GM18861 (cell line): ENCODE measurements around the gene KRT80.
"Not testable (repeated sequence)": the region's sequence is repeated elsewhere in the genome, so short reads cannot be mapped to it uniquely, and the experiment has no call there.

ENCODE experiments used
- ATAC-seq: cut with Tn5 transposase; IDR thresholded peaks from one replicate; pipeline ENCODE4 v1.9.1; 2021; ENCODE audit not compliant: unreplicated experiment

Gene KRT80

DNA sequence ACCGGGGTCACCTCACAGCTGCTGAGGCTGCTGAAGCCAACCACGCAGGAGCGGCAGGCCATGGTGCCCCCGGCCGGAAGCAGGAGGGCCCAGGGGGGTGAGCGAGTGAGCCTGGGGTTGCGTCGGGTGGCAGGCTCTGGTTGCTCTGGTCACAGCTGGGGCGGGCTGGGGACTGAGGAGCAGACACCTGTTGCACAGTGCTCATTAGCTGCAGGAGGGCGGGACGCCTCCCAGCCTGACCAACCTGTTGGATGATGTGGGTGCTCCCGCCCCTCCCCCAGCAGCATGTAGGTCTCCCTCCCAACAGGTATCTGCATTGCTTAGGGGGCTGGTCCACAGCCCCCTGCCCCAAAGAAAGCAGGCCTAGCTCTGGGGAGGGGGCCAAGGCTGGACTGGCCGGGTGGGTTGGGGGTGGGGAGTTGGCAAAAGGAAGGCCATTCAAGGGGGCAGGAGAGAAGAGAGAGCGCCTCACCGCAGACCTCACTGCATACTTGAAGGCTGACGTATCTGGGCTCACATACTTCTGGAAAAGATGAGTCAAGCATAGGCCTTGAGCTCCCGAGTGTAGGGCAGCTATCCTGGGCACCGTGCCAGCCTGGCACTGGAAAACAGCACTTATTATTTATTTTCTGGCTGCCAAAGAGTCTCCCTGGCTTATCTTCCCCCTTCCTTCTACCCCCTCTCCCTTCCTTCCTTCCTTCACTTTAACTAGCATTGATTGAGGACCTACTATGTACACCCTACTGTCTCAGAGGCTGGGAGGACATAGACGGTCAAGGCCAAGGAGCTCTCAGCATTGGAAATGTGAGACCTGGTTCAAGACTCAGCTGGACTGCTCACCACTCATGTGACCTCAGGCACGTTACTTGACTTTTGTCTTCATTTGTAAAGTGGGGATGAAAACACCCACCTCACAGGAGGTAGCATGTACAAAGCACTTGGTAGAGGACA, at the start of gene KRT80:
Gene KRT80, minus strand, starts transcription at position 174 of the 951 bp plus-strand sequence. Its CDS starts 112 bp downstream, at position 62.
- ATAC-seq: no peak

DNA sequence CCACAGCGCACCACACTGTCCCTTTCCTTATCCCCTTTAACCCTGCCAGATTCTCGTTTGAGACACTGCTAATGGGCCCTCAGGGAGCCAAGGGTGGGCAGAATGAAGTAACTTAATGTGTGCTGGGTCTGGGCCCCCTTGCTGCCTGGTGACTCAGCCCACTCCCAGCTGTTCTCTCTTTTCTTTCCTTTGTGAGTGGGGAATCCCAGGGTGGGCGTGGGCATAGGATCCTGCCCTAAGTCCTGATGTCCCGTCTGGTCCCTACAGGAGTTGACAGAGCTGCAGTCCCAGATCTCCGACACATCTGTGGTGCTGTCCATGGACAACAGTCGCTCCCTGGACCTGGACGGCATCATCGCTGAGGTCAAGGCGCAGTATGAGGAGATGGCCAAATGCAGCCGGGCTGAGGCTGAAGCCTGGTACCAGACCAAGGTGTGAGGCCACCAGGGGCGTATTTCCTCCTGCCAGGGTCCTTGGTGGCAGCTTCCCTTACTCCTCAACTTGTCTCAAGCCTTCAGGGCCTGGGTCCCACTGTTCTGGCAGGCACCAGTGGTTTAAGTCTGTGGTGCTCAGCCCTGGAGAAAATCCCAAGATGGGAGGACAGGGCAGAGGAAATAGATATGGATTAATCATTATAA, 49.5 kb upstream of the KRT80 start:
- ATAC-seq: no peak

DNA sequence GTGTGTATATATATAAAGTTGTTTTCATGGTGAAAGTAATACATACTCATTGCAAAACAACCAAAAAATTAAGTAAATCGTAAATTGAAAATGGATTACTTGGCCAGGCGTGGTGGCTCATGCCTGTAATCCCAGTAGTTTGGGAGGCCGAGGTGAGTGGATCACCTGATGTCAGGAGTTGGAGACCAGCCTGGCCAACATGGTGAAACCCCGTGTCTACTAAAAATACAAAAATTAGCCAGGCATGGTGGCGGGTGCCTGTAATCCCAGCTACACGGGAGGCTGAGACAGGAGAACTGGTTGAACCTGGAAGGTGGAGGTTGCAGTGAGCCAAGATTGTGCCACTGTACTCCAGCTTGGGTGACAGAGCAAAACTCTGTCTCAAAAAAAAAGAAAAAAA, 48.4 kb upstream of the KRT80 start:
- not testable (repeated sequence) for ATAC-seq

DNA sequence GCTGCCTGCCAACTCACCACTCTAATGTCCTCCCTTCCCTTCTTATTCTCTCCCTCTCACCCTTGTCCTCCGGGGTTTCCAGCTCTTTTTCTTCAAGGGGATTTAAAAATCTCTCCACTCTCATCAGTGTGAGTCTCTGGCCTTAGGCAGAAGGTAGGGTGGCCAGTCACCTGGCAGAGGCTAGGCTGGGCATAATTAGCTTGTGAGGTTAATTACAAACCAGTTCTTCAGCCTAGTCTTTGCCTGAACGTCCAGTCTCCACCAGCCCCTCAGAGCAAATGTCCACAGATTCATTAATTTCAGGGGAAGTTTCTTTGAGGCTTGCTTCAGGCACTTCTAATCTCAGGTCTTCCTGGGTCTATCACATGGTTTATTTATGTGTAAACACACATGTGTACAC, 48.0 kb upstream of the KRT80 start:
- no peak for ATAC-seq

DNA sequence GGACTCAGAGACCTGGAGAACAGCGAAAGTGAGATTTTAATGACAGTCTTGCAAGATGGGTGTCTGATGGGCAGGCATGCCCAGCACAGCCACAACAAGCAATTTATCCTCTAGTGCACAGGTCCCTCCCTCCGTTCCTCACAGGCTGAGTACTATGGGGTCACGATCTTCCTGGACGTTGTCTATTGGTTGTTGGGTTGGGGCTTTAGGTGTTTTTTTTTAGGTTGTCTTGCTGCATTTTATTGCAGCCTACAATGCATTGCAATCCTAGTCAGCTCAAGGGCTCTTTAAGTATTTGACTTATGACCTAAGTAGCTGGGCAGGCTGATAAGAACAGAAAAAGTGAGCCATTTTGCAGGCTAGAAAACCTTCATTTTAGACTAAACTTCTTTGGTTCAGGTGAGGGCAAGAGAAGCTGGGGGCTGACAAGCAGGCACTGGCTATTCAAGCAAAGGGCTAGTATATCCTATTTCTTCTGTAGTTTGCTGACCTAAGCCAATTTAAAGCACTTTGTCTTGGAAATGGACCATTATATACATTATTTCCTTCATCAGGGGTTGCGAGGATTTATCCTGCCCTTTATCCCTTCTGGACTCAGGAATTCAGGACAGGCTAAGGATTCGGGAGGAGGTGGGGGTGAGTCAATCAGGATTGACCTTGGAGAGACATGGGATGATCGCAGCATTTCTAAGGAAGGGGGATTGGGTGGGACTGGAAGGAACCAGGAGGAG, 47.3 kb upstream of the KRT80 start:
- no peak for ATAC-seq

DNA sequence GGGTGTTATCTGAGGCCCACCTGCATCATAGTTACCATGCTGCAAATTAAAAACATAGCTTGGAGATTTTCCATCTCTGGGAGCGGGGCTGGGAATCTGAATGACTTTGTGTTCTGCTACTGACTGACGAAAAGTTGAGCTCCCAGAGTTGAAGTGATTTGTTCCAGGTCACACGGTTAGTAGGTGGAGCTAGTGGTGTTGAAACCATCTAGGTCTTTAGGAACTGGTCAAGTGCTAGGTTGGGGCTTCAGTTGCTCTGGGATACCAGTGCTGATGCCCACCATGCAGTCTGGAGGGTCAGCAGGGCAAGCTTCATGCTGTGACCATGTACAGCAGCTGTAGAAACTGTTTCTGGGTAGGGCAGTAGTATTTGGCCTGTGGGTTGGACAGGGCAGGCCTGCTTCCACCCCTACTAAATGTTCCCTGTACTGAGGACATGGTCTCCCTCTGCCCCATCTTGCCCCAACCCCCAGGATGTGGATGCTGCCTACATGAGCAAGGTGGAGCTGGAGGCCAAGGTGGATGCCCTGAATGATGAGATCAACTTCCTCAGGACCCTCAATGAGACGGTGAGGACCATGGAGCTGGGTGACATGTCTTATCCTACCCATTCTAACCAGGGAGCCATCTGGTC, 46.5 kb upstream of the KRT80 start:
- no peak for ATAC-seq

DNA sequence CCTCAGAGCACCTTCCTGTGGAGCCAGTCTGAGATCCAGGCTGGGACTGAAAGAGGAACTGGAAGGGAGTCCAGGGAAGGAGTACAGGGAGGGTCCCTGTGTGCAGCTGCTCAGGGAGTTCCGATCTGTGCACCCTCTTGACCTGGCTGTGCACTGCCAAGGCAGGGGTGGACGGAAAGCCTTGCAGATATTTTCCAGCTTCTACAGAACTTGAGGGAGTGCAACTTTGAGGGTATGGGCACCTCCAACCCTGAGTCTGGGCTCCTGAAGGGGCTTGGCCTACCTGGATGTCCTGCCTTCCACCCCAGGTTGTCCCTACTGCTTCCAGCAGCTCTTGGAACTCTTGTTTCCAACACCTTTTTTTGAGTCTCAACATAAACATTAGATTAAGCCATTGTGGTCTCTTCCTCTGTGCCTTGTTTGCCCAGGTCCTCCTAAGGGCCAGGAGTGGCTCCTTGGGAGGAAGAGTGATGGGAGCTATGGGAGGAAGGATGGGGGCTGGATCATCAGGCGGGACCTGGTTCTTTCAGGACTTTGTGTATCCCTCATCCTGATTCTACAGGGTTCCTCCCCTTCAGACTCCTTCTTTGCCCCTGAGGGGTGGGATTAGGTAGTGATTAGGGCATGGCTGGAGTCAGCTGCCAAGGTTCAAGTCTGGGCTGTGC, 44.7 kb upstream of the KRT80 start:
- no peak for ATAC-seq

DNA sequence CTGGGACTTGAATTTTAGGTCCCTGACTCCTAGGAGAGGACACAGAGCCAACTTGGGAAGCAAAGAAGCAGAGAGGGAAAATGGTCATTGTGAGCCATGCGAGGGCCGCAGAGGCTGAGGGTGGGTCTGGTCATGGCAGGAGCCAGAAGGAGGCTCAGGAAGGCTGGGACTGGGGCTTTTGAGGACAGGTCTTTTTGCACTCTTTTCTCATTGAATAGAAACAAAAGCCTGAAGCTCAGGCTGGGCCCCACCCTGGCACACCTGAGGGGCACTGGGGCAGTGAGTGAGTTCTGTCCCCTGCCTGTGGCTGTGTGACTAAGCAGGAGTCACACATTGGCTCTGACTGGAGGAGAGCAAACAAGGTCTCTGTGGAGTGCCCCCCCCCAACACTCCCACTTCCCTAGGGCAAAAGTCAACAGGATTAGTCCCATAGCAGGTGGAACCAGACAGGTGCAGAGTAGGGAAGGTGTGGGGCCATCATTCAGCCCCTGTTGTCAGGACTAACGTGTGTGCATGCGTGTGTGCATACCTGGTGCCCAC, 44.1 kb upstream of the KRT80 start:
- ATAC-seq: no peak

DNA sequence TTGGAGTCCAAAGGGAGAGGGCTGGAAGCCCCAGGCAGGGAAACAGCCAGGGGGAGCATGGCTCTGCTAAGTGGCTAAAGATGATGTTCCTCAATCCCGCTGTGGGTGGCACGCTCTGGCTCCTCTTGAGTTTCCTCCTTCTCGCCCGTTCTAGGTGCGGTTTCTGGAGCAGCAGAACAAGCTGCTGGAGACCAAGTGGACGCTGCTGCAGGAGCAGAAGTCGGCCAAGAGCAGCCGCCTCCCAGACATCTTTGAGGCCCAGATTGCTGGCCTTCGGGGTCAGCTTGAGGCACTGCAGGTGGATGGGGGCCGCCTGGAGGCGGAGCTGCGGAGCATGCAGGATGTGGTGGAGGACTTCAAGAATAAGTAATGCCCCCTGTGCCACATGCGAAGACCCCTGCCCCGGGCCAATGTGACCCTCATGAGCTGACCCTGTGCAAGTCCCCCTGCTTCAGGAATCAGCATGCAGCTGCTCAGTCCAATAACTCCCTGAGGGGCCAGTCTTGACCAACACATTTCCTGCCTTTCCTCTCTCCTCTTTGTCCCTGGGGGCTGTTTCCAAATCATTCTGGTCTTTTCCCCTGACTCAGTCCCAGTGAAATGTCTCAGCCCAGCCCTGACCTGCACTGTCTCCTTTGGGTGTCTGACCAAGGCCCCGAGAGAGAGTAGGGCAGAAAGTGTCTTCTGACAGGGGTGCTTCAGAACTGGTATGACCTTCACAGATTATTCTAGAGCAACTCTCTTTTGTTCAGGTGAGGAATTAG, 43.4 kb upstream of the KRT80 start:
- no peak for ATAC-seq

DNA sequence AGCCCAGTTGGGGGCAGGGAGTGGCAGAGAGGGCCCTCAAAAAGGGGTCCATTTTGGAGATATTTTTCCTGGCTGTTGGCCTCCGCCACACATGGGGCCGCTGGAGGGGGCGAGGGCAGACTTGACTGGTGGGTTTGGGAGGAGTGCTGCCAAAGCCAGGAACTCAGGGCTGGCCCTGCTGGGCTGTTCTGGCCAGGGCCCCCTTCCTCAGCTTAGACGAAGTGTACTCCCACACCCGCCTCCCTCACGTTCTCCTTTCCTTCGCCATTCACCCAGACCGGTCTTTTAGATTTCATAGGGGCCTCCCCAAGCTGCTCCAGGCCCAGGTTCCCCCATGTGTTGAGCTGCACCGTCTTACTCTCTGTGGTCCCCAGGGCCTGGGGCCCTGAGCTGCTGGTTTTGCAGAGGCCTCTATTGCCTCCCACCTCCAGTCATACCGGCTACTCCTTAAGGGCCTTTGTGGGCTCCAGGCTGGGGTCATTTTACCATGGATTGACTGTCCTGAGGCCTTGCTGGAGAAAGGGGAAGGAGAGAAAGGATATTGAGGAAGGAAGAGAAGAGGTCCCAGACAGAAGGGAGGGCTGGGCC, 42.5 kb upstream of the KRT80 start:
- no peak for ATAC-seq

DNA sequence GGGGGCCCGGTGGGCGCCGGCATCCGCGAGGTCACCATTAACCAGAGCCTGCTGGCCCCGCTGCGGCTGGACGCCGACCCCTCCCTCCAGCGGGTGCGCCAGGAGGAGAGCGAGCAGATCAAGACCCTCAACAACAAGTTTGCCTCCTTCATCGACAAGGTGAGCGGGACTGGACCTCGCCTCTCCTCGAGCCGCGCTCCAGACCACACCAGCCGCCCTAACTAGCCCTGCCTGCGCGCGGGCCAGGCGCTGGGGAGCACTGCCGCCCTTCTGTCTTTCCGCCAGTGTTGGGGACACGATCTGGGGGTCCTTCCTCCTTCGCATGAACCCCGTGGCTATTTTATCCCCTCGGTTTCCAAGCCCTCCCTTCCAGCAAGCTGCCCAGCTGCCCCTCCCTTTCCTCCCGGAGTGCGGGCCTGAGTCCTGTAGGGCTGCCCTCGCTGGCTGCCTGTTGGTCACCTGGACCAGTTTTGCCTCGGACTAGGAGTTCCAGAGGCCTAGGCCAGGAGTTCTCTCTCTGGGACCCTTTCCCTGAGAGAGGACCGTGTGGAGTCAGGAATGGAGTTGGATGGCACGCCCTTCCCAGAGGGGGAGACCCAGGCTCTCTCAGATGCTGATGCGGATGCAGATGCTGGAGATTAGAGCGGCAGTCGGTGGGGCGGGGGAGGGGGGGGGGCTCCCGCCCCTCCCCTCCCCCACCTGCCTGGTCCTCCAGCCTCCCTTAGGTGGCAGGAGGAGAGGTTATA, 41.8 kb upstream of the KRT80 start:
- no peak for ATAC-seq

DNA sequence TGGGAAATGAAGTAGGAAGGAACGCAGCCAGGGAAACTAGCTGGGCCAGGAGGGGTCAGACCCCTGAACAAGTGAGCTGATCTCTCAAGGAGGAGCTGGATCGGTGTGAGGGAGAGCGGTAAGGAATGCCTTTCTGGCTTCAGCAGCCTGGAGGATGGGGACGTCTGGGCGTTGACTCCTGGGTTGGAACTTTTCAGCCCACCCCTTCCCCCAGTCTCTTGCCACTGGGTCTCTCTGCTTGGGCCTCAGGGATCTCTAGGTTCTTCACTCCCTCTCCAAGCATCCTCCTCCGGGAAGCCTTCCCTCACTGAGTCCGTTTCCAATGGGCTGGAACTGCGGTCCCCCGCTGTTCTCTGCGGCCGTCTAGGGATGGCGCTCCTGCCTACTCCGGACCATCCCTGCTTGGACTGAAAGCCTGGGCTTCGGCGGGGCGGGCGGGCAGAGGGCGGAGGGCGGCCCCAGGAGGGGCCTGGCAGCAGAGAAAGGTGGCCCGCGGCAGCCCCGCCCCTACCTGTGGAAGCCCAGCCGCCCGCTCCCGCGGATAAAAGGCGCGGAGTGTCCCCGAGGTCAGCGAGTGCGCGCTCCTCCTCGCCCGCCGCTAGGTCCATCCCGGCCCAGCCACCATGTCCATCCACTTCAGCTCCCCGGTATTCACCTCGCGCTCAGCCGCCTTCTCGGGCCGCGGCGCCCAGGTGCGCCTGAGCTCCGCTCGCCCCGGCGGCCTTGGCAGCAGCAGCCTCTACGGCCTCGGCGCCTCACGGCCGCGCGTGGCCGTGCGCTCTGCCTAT, 41.1 kb upstream of the KRT80 start, which contains the start of gene KRT7:
Gene KRT7, plus strand, starts transcription at position 570 of the 788 bp plus-strand sequence. Its CDS starts 54 bp downstream, at position 624.
- no peak for ATAC-seq

DNA sequence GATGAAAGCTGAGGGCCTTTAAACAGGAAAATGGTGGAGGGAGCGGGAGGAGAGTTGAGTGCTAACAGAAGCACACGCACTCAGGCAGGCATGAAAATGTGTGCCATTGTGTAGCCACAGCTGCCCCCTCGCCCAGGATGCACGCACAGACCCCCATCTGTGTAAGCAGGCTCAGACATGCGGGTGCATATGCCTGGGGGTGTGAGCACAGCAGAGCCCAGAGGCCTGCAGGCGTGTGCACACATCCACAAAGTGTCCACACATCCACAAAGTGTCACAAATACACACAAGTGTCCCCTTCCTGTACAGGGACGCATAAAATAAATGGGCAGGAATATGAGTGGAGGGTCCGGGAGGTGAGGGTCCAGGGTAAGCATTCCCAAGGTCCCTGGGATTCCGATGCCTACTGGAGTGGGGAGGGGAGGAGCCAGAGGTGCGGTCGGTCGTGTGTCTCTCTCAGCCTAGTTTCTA, 40.4 kb upstream of the KRT80 start:
- ATAC-seq: no peak

DNA sequence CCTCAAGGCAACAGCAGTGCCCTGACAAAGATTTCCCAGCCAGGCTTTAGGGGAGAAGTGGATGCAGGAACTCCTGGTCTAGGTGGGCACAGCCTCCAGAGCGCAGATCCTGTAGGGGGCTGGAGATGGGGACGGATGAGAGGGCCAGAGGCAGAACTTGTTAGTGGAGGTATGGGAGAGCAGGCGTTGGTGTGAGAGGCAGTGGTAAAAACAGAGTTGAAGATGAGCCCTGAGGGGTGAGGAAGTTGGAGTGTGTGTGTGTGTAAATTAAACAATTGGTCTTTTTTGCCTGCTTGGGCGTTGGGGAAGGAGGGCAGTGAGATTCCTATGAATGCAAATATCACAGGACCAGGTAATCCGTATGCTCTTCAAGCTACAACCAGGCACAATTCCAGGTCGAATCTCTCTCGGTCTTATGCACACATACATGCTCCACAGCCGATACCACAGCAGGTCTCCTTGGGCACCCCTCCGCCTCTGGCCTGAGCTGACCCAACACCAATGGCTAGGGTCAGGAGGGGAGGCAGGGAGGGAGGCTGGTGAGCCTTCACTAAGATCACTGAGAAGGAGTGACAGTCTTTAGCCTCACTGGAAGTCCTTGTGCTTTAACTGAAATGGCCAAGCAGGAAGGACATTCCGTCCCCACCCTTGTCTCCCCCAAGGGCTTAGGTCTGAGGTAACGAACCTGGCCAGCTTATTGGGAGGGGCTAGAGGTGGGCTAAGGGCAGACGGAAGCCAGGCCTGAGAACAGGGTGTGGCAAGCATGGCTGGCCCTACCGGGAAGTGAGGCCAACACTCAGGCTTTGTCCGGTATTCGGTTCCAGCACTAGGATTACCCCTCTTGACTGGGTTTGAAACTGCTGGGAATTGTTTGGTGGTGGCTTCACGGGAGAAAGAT, 39.7 kb upstream of the KRT80 start:
- ATAC-seq: no peak

DNA sequence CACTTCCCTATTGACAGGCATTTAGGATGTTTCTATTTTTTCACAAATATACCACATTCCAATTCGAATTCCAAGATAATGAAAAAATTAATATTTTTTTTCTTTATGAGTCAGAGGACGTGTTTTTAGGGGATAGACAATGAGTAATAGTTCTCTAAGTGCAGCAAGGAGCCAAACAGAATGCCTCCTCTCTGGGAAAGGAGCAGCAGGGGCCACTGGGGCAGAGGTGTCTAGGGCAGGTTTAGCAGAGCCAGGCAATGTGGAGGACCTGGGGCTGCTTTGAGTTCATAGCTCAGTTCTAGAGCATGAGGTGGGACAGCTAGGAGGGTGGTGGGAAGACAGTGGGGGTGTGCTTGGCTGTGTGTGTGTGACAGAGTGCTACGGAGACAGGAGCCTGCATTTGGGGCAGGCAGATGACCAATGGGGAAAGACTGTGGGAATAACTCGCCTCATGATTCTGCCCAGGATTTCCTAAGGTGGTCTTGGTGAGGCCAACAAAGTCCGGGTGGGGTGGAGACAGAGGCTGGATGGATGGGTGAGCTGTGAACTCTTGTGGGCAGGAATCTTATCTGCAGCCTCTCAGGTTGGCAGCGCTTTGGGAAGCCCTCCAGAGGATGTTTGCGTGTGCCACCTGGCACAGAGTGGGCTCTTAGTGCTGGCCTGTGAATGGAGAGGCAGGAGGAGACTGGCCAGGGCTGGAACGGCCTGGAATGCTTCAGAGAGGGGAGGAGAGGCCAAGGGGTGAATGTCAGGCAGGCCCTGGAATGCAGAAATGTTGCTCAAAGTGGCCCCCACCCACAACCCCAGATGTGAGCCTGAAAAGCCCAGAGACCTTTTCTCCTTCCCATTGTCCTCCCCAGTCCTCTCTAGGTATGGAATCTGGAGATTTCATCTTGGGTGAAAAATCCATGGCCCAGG, 38.8 kb upstream of the KRT80 start:
- no peak for ATAC-seq
